HL-60 (cell line): Measurements from ENCODE around the gene WWOX.

ENCODE experiments used
- DNase-seq, 2 experiments: peaks; one replicate each; pipeline ENCODE4 v3.0.0-alpha.2; 2010 to 2020; ENCODE audit warnings: low read depth in 1 of 2, low spot score in 1 of 2
- H3K27ac ChIP-seq: fragments of 250-450 bp; sonication (Bioruptor Pico); replicated peaks from 2 replicates; pipeline ENCODE4 v1.5.1; 2020; ENCODE audit warnings: mild to moderate bottlenecking, moderate library complexity
- H3K27me3 ChIP-seq: fragments of 250-450 bp; sonication (Bioruptor Pico); 2 replicates; pipeline ENCODE4 v1.5.1; 2021; ENCODE audit warnings: mild to moderate bottlenecking, moderate library complexity; ENCODE audit not compliant: insufficient read depth, poor library complexity, severe bottlenecking
- H3K4me3 ChIP-seq: replicated peaks from 2 replicates; pipeline ENCODE4 v1.5.1; 2011; ENCODE audit warnings: mild to moderate bottlenecking, control low read depth, low read length; ENCODE audit not compliant: insufficient read depth
- GABPA ChIP-seq: IDR thresholded peaks from 2 replicates; pipeline ENCODE4 v1.6.1; 2012; ENCODE audit warnings: low read depth
- POLR2AphosphoS5 ChIP-seq: IDR thresholded peaks from 2 replicates; pipeline ENCODE4 v1.6.1; 2012; ENCODE audit warnings: low read depth
- REST ChIP-seq: IDR thresholded peaks from 2 replicates; pipeline ENCODE4 v1.6.1; 2012; ENCODE audit warnings: low read depth; ENCODE audit not compliant: insufficient replicate concordance
- SPI1 ChIP-seq: IDR thresholded peaks from 2 replicates; pipeline ENCODE4 v1.6.1; 2012; ENCODE audit warnings: low read depth, mild to moderate bottlenecking, borderline replicate concordance
- TF ChIP-seq, protein P1 (sequence below): IDR thresholded peaks from one replicate; pipeline ENCODE4 v1.5.1; 2011; ENCODE audit warnings: low read length, control low read depth, inconsistent platforms; ENCODE audit not compliant: insufficient read depth

Gene WWOX

GRCh38 chr16:78640886-78641285 lies 541.4 kb downstream of the WWOX start:
- peaks cover 4% of the 10 kb centered on the region for H3K27me3 ChIP-seq
- no peak for TF ChIP-seq REST
- no peak for TF ChIP-seq SPI1
- no peak for TF ChIP-seq POLR2AphosphoS5
- TF ChIP-seq, protein P1, sequence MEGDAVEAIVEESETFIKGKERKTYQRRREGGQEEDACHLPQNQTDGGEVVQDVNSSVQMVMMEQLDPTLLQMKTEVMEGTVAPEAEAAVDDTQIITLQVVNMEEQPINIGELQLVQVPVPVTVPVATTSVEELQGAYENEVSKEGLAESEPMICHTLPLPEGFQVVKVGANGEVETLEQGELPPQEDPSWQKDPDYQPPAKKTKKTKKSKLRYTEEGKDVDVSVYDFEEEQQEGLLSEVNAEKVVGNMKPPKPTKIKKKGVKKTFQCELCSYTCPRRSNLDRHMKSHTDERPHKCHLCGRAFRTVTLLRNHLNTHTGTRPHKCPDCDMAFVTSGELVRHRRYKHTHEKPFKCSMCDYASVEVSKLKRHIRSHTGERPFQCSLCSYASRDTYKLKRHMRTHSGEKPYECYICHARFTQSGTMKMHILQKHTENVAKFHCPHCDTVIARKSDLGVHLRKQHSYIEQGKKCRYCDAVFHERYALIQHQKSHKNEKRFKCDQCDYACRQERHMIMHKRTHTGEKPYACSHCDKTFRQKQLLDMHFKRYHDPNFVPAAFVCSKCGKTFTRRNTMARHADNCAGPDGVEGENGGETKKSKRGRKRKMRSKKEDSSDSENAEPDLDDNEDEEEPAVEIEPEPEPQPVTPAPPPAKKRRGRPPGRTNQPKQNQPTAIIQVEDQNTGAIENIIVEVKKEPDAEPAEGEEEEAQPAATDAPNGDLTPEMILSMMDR, result no peak
- no peak for TF ChIP-seq GABPA
- no peak overlapping the region for H3K27ac ChIP-seq
- no peak overlapping the region for H3K4me3 ChIP-seq
- DNase-seq, result no peak

GRCh38 chr16:78641433-78641832 lies 542.0 kb downstream of the WWOX start:
- no peak for DNase-seq
- TF ChIP-seq SPI1, result no peak
- H3K27me3 ChIP-seq, result peaks cover 4% of the 10 kb centered on the region
- no peak overlapping the region for H3K27ac ChIP-seq
- no peak overlapping the region for H3K4me3 ChIP-seq

- DNase-seq, result no peak
- Histone ChIP-seq H3K4me3 (no peak overlapping the region), H3K27ac (no peak overlapping the region), H3K27me3 (peaks cover 4% of the 10 kb centered on the region)
- TF ChIP-seq GABPA (no peak), SPI1 (no peak), POLR2AphosphoS5 (no peak)
These were observed 543.3 kb downstream of the WWOX start for GRCh38 chr16:78642621-78643285.

GRCh38 chr16:78645657-78646056 lies 546.2 kb downstream of the WWOX start:
- TF ChIP-seq REST (no peak), GABPA (no peak), SPI1 (no peak), POLR2AphosphoS5 (no peak)
- TF ChIP-seq, protein P1, result no peak

DNA sequence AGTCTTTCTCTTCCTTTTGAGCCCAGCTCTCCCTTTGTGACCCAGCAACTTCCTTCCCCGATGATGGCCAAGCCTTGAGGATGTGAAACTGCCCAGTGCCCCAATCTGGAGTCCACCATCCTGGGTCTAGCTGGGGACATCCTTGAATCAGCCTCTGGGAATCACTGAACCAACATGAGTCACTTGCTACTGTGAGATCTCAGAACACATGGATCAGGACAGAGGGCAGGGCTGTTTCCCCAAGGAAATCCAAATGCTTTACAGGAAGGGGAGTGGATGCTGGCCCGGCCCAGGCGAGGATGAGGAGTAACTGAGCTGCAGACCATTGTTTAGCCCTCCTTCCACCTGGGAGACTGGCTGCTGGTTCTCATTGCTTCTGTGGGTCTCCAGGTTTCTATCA lies 547.6 kb downstream of the WWOX start:
- no peak overlapping the region for H3K27ac ChIP-seq
- TF ChIP-seq, protein P1, result no peak
- TF ChIP-seq SPI1 (no peak), GABPA (no peak), POLR2AphosphoS5 (no peak), REST (no peak)
- H3K4me3 ChIP-seq, result no peak overlapping the region
- H3K27me3 ChIP-seq, result peaks cover 1% of the 10 kb centered on the region
- DNase-seq, result no peak

More at GRCh38 chr16:78645657-78646056, 546.2 kb downstream of the WWOX start:
- Histone ChIP-seq H3K27ac (no peak overlapping the region), H3K27me3 (peaks cover 4% of the 10 kb centered on the region), H3K4me3 (no peak overlapping the region)
- no peak for DNase-seq
